ENCODE measurements around the gene GRB14.
"Not testable (repeated sequence)": the region's sequence is repeated elsewhere in the genome, so short reads cannot be mapped to it uniquely, and the experiment has no call there.

Gene GRB14

GRCh38 chr2:164558450-164558849, 62.8 kb downstream of the GRB14 start:
- DNase-seq (ENCODE audit: low read depth): no peak

- no peak for DNase-seq (ENCODE audit: low read depth)
Observed at GRCh38 chr2:164554487-164554886, 66.8 kb downstream of the GRB14 start.

GRCh38 chr2:164551519-164551918, 69.8 kb downstream of the GRB14 start:
- DNase-seq (ENCODE audit: low read depth): no peak

DNA sequence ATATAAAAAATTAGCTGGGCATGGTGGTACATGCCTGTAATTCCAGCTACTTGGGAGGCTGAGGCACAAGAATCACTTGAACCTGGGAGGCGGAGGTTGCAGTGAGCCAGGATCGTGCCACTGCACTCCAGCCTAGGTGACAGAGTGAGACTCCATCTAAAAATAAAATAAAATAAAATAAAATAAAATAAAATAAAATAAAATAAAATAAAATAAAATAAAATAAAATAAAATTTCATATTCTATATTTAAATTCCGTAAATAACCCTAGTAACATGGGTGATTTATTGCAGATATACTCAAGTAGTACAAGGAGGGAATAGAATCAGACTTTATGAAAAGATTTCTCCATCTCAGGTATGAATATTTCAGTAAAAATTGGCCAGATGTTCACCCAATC, 71.6 kb downstream of the GRB14 start:
- DNase-seq (ENCODE audit: low read depth): not testable (repeated sequence)

GRCh38 chr2:164545484-164545883, 75.8 kb downstream of the GRB14 start:
- DNase-seq (ENCODE audit: low read depth): no peak

GRCh38 chr2:164542581-164543021, 78.7 kb downstream of the GRB14 start:
- DNase-seq (ENCODE audit: low read depth): no peak

GRCh38 chr2:164538240-164538866, 82.9 kb downstream of the GRB14 start:
- DNase-seq (ENCODE audit: low read depth): no peak

GRCh38 chr2:164535280-164536025, 85.8 kb downstream of the GRB14 start:
- no peak for DNase-seq (ENCODE audit: low read depth)

- DNase-seq (ENCODE audit: low read depth): no peak
Observed at GRCh38 chr2:164530464-164530863, 90.8 kb downstream of the GRB14 start.

- DNase-seq (ENCODE audit: low read depth): no peak
Observed at GRCh38 chr2:164523726-164524125, 97.6 kb downstream of the GRB14 start.

DNA sequence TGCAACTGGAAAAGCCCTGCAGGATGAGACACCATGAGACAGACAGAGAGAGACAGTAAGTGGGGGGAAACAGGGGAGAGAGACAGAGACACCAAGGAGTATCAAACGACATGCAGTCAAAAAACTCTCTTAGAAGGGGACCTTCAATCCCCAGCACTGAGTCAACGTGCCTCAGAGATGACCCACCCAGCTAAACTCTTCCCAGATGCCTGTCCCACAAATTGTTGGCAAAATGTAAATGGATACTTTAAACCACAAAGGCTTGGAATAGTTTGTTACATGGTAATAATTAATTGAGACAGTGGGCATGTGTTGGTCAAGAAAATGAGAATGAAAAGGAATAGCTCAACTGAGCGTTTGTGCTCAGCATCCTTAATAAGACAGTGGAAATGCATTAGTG, 98.3 kb downstream of the GRB14 start:
- no peak for DNase-seq (ENCODE audit: low read depth)

- DNase-seq (ENCODE audit: low read depth): no peak
Observed at GRCh38 chr2:164522561-164522981, 98.7 kb downstream of the GRB14 start.

GRCh38 chr2:164515734-164516133, 105.5 kb downstream of the GRB14 start:
- no peak for DNase-seq (ENCODE audit: low read depth)

DNA sequence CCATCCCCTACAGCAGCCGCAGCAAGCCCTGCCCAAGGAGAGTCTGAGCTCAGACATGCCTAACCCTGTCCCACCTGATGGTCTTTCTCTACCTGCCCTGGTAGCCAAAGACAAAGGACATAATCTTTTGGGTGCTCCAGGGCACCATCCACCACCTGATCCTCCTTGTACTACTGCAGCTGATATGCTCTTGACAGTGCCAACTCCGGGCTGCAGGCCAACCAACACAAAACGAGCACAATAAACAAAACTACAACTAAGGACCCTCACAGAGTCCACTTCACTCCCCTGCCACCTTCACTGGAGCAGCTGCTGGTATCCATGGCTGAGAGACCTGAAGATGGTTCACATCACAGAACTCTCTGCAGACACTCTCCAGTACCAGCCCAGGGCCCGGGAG, 106.3 kb downstream of the GRB14 start:
- DNase-seq (ENCODE audit: low read depth): no peak

DNA sequence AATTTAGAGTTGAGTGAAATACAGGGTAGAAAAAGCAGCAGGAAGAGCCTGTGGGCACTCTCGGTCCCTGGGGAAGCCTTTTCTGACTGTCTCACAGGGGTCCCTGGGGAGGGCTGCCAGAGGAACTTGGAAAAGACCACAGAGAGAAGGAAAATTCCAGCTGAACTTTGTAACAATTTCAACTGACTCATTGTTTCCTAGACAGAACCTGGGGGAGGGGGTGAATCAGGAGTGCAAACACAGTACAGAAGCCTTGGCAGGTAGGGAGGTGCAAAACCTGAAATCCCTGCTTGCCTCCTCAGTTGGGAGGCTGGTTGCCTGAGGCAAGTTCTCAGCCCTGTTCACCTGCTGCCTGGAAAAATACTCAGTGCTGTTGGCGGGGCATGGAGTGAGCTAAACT, 106.8 kb downstream of the GRB14 start:
- DNase-seq (ENCODE audit: low read depth): no peak

GRCh38 chr2:164512871-164513270, 108.4 kb downstream of the GRB14 start:
- no peak for DNase-seq (ENCODE audit: low read depth)

GRCh38 chr2:164511738-164512137, 109.5 kb downstream of the GRB14 start:
- DNase-seq (ENCODE audit: low read depth): no peak

- no peak for DNase-seq (ENCODE audit: low read depth)
Observed at GRCh38 chr2:164510895-164511294, 110.4 kb downstream of the GRB14 start.

DNA sequence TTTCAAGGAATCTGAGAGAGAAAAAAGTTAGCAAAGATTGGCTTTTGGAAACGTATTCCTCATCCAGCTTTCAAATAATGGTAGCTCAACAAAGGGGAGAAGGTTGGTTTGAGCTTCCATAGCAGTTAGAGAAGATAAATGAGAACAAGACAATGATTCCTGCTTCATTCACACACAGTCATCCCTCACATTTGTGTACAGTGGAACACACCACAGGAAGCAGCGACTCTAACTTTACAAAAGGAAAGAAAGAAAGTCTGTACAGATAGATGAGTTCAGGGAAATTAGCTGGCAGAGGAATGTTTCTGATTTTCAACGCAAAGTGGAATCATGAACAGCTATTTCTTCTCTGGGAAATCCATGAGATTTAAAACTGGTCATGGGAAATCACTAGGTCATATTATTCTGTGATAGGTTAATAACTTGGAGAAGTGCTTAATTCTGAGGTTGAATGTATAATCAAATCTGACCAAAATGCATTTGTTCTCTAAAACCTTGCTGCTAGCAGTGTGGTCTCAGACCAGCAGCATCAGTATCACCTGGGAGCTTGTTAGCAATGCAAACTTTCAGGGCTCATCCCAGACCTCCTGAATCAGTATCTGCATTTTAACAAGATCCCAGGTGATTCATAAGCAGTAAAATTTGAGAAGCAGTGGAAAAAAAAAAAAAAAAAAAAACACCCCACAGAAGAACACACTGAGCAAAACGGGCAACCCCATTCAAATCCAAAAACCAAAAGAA, 112.0 kb downstream of the GRB14 start:
- DNase-seq (ENCODE audit: low read depth): no peak

DNA sequence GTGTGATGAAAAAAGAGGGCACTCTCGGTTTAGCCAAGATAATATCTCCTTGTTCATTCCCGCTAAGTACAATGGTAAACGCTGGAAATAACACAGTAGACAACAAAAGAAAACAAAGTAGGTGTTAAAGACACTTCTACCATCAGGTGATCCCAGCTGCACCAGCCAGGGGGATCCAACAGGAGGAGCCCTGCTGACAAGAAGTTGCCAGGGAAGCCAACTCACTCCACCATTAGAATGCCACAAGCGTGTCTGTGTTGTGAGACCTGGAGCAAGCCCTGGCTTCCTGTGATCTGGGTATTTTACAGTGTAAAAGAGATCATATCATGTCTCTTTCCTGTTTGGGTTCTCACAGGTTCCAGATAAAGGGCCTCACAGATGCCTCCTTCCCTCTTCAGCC, 117.0 kb downstream of the GRB14 start:
- DNase-seq (ENCODE audit: low read depth): no peak

DNA sequence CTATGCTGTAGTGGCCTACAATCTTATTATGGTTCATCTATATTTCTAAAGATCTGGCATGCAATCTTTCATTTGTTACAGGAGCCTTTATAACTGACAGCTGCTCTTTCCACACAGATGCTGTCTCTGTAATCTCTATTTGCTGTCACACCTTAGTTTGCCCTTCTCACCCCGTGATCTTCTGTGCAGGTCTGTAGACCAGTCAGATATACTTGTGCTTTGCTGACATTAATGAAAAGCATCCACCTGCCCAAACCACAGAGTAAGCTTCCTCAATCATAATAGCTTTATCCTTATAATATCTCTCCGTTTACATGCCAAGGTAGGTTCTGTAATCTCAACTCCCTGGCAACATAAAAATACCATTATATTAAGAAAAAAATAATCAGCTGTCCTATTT, 122.4 kb downstream of the GRB14 start:
- DNase-seq (ENCODE audit: low read depth): no peak

- no peak for DNase-seq (ENCODE audit: low read depth)
Observed at GRCh38 chr2:164496881-164497280, 124.4 kb downstream of the GRB14 start.

DNA sequence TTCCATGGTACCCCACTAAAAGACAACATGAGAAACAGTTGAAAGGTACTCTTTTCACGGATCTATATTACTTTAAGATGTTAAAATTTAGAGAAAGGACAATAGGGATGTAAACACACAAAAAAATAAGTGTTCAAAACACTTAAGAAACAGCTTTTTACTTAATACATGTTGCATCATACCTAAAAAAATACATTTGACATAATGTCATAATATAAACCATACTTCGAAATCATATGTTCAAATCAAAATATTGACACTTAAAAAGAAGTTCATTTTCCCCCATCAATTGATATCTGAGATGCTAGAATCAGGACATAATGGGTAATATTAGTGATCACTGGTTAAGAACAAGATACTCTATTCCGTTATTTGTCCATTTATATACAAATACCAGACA, 124.9 kb downstream of the GRB14 start:
- DNase-seq (ENCODE audit: low read depth): no peak
